Measurements from ENCODE around the gene SLC8A1. TPM values are rescaled to one million over a fixed set of nuclear protein-coding genes. Genes with fewer than 3 reads are reported as not detected.

The SLC8A1 gene
- total and polyA plus RNA-seq, 9 donors = 1.3 to 19.7 (median 7.7) TPM

GRCh38 chr2:40049781-40050180, 402.1 kb downstream of the SLC8A1 start:
- intact Hi-C loops (cut with DNase I) = no loop called here
- Histone ChIP-seq H3K27ac (no peak overlapping the region), H3K4me1 (ENCODE audit: insufficient read depth) (no peaks in the 10 kb centered on the region), H3K27me3 (no peaks in the 10 kb centered on the region), H3K4me3 (no peak overlapping the region), H3K36me3 (no peaks in the 10 kb centered on the region), H3K9me3 (no peaks in the 10 kb centered on the region)
- TF ChIP-seq CTCF (IDR thresholded peaks at IDR 0.05) = no peak
- no peak for TF ChIP-seq EP300 (IDR thresholded peaks at IDR 0.05)
- no peak for TF ChIP-seq POLR2A (IDR thresholded peaks at IDR 0.05)
- 46 to 50% (median 49%) methylated on average over 1 of the region's 1 CpG for WGBS, 3 donors
- DNase-seq = no peak

- TF ChIP-seq POLR2A (IDR thresholded peaks at IDR 0.05) = no peak
- no peak for TF ChIP-seq CTCF (IDR thresholded peaks at IDR 0.05)
- TF ChIP-seq EP300 (IDR thresholded peaks at IDR 0.05) = no peak
Observed at GRCh38 chr2:40048506-40048905, 403.4 kb downstream of the SLC8A1 start.

GRCh38 chr2:40047406-40047805, 404.5 kb downstream of the SLC8A1 start:
- Histone ChIP-seq H3K36me3 (no peaks in the 10 kb centered on the region), H3K27ac (no peak overlapping the region), H3K4me1 (ENCODE audit: insufficient read depth) (no peaks in the 10 kb centered on the region), H3K9me3 (no peaks in the 10 kb centered on the region), H3K4me3 (no peak overlapping the region), H3K27me3 (no peaks in the 10 kb centered on the region)
- TF ChIP-seq EP300 (IDR thresholded peaks at IDR 0.05) = no peak
- no peak for DNase-seq
- WGBS, 3 donors = 84 to 90% (median 87%) methylated on average over 3 of the region's 3 CpGs
- intact Hi-C loops (cut with DNase I) = no loop called here

More at GRCh38 chr2:40048506-40048905, 403.4 kb downstream of the SLC8A1 start:
- Histone ChIP-seq H3K4me1 (ENCODE audit: insufficient read depth) (no peaks in the 10 kb centered on the region), H3K36me3 (no peaks in the 10 kb centered on the region), H3K27ac (no peak overlapping the region), H3K4me3 (no peak overlapping the region), H3K9me3 (no peaks in the 10 kb centered on the region), H3K27me3 (no peaks in the 10 kb centered on the region)
- WGBS, 3 donors = 80 to 92% (median 85%) methylated on average over 1 of the region's 1 CpG
- intact Hi-C loops (cut with DNase I) = no loop called here
- DNase-seq = no peak
